ENCODE results near the gene LHX2.
"Not testable (repeated sequence)": the region's sequence is repeated elsewhere in the genome, so short reads cannot be mapped to it uniquely, and the experiment has no call there.

The LHX2 gene

GRCh38 chr9:123974471-123974870, 37.1 kb upstream of the LHX2 start:
- H3K4me3 ChIP-seq (ENCODE audit: low read length), result no peak overlapping the region
- no peak for TF ChIP-seq CTCF (conservative IDR thresholded peaks at IDR 0.05; ENCODE audit: low read length)
- no peak for DNase-seq (ENCODE audit: low read depth)

GRCh38 chr9:123975871-123976270, 35.7 kb upstream of the LHX2 start:
- no peak overlapping the region for H3K4me3 ChIP-seq (ENCODE audit: low read length)
- no peak for TF ChIP-seq CTCF (conservative IDR thresholded peaks at IDR 0.05; ENCODE audit: low read length)
- DNase-seq (ENCODE audit: low read depth), result no peak

- H3K4me3 ChIP-seq (ENCODE audit: low read length), result not testable (repeated sequence)
These were observed 35.0 kb upstream of the LHX2 start for GRCh38 chr9:123976579-123976978.

GRCh38 chr9:123978981-123979380, 32.6 kb upstream of the LHX2 start:
- DNase-seq (ENCODE audit: low read depth), result no peak
- H3K4me3 ChIP-seq (ENCODE audit: low read length), result no peak overlapping the region
- no peak for TF ChIP-seq CTCF (conservative IDR thresholded peaks at IDR 0.05; ENCODE audit: low read length)

More at GRCh38 chr9:123976579-123976978, 35.0 kb upstream of the LHX2 start:
- DNase-seq (ENCODE audit: low read depth), result not testable (repeated sequence)

GRCh38 chr9:123982535-123982934, 29.0 kb upstream of the LHX2 start:
- H3K4me3 ChIP-seq (ENCODE audit: low read length), result no peak overlapping the region

GRCh38 chr9:123983047-123983446, 28.5 kb upstream of the LHX2 start:
- H3K4me3 ChIP-seq (ENCODE audit: low read length), result no peak overlapping the region
- TF ChIP-seq CTCF (conservative IDR thresholded peaks at IDR 0.05; ENCODE audit: low read length), result no peak

More at GRCh38 chr9:123982535-123982934, 29.0 kb upstream of the LHX2 start:
- DNase-seq (ENCODE audit: low read depth), result no peak
- no peak for TF ChIP-seq CTCF (conservative IDR thresholded peaks at IDR 0.05; ENCODE audit: low read length)

GRCh38 chr9:123984802-123985201, 26.8 kb upstream of the LHX2 start:
- DNase-seq (ENCODE audit: low read depth), result no peak
- no peak overlapping the region for H3K4me3 ChIP-seq (ENCODE audit: low read length)
- TF ChIP-seq CTCF (conservative IDR thresholded peaks at IDR 0.05; ENCODE audit: low read length), result no peak

More at GRCh38 chr9:123983047-123983446, 28.5 kb upstream of the LHX2 start:
- no peak for DNase-seq (ENCODE audit: low read depth)

- no peak for DNase-seq (ENCODE audit: low read depth)
- TF ChIP-seq CTCF (conservative IDR thresholded peaks at IDR 0.05; ENCODE audit: low read length), result no peak
- H3K4me3 ChIP-seq (ENCODE audit: low read length), result no peak overlapping the region
These were observed 25.7 kb upstream of the LHX2 start for GRCh38 chr9:123985869-123986268.
